ENCODE data around the gene MRTFB.
A peak's percentile ranks its signal among the peaks of the same experiment; 100 is the strongest.

Gene MRTFB

DNA sequence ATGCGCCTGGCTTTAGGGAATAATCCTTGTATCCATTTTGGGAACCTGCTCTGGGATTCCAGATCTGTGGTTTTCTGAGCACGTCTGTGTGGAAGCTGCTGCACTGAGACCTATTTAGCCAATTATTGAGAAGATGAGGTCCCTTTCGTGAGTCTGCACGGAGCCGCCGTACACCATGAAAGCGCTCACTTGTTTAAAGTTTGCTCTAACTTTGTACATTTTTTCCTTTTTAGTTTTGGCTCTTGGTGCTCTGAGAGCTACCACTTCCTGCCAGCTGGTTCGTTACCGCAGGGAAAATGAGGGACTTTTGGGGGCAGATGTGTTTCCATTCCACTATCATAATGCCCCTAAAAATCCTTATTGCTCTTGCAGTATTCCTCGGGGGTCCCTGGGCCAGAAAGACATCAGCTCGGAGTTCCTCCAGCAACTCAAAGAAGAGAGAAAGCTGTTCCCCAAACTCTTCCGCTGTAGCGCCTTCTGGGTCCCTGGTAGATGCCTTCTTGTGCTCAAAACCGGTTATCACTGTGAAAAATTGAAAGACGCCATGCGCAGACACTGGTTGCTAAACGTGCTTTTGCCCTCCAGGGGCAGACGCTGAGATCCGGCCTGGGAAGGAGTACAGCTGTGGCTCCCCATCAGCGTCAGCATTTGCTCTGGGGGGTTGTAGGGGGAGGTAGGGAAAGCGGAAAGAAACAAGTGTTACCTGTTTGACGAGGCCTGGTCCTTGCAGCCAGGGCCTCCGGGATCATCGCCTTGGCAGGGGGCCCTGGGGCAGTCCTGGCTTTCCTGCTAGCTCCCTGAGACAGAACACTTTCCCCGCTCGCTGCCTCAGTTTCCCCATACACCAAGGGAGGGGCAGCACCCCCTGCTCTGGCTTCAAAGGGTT lies 238.1 kb downstream of the MRTFB start:
- H3K27me3 ChIP-seq (ENCODE audit: control insufficient read depth, insufficient read depth, low read length): no peaks in the 10 kb centered on the region
- no peaks in the 10 kb centered on the region for H3K36me3 ChIP-seq (ENCODE audit: control insufficient read depth, insufficient read depth, low read length)
- H3K4me1 ChIP-seq (ENCODE audit: control insufficient read depth, insufficient read depth, low read length): peaks cover 26% of the 10 kb centered on the region
- H3K27ac ChIP-seq (ENCODE audit: low read depth, low read length): no peak overlapping the region
- H3K9ac ChIP-seq (ENCODE audit: low read length): no peak overlapping the region
- H3K4me3 ChIP-seq (ENCODE audit: low read length): peak overlapping the region; percentile 37

DNA sequence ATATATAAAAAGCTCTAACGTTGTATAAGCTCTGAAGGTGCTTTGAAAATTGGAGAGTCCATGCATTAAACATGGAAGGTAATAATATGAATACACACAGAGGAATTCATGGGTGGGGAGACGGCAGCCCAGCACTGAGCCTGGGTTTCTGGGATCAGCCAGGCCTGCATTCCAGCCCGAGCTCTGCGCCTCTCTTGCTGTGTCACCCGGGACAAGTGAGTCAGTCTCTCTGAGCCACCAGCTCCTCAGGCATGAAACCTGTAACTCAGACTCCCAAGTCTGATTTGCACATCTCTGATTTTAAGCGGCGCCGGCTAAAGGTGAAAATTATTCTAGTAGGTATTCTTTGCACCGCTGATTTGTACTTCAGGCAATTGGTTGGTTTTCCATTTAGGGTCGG lies 238.8 kb downstream of the MRTFB start:
- H3K4me1 ChIP-seq (ENCODE audit: control insufficient read depth, insufficient read depth, low read length): peaks cover 26% of the 10 kb centered on the region
- no peak overlapping the region for H3K9ac ChIP-seq (ENCODE audit: low read length)
- H3K4me3 ChIP-seq (ENCODE audit: low read length): no peak overlapping the region
- no peaks in the 10 kb centered on the region for H3K36me3 ChIP-seq (ENCODE audit: control insufficient read depth, insufficient read depth, low read length)
- no peaks in the 10 kb centered on the region for H3K27me3 ChIP-seq (ENCODE audit: control insufficient read depth, insufficient read depth, low read length)
- H3K27ac ChIP-seq (ENCODE audit: low read depth, low read length): no peak overlapping the region

DNA sequence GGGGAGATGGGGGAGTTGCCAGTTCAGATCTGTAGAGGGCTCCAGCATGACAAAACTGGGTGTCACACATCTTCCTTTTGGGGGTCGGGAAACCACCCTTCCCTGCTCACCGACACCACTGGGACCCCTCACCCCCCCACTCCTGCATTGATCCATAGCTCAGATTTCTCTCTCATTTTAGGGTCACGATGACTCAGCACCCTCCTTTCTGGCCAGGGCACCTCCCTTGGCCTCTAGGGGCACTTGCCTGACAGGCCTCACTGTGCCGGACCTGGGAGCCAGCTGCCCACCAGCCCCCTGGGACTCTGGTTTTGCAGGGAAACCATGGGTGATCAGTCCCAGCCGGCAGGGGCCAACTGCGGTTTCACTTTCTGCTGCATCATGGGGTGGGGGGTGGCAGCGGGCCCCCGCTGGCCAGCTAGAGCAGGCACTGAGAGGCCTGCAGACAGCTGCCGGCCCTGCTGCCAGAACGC lies 239.4 kb downstream of the MRTFB start:
- Histone ChIP-seq H3K9ac (ENCODE audit: low read length) (no peak overlapping the region), H3K36me3 (ENCODE audit: control insufficient read depth, insufficient read depth, low read length) (no peaks in the 10 kb centered on the region), H3K27ac (ENCODE audit: low read depth, low read length) (no peak overlapping the region), H3K27me3 (ENCODE audit: control insufficient read depth, insufficient read depth, low read length) (no peaks in the 10 kb centered on the region), H3K4me1 (ENCODE audit: control insufficient read depth, insufficient read depth, low read length) (peaks cover 26% of the 10 kb centered on the region), H3K4me3 (ENCODE audit: low read length) (peak overlapping the region; percentile 34)

DNA sequence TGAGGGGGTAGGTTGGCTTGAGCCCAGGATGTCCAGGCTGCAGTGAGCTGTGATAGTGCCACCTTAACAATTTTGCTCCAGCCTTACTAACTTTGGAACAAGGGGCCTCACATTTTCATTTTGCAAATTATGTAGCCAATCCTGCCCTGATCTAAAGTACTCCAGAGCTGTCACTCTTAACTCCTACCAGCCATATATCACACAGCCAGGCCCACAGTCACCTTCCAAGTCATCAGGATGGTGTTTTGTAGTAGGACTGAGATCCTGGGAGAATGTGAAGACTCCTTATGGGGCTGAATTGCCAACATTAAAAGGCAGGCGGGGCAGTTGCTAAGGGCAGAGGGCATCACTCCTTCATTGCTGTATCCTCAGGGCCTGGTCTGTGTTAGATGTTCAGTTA lies 243.0 kb downstream of the MRTFB start:
- Histone ChIP-seq H3K27ac (ENCODE audit: low read depth, low read length) (no peak overlapping the region), H3K4me1 (ENCODE audit: control insufficient read depth, insufficient read depth, low read length) (peaks cover 8% of the 10 kb centered on the region), H3K4me3 (ENCODE audit: low read length) (no peak overlapping the region), H3K9ac (ENCODE audit: low read length) (no peak overlapping the region), H3K27me3 (ENCODE audit: control insufficient read depth, insufficient read depth, low read length) (no peaks in the 10 kb centered on the region), H3K36me3 (ENCODE audit: control insufficient read depth, insufficient read depth, low read length) (no peaks in the 10 kb centered on the region)

DNA sequence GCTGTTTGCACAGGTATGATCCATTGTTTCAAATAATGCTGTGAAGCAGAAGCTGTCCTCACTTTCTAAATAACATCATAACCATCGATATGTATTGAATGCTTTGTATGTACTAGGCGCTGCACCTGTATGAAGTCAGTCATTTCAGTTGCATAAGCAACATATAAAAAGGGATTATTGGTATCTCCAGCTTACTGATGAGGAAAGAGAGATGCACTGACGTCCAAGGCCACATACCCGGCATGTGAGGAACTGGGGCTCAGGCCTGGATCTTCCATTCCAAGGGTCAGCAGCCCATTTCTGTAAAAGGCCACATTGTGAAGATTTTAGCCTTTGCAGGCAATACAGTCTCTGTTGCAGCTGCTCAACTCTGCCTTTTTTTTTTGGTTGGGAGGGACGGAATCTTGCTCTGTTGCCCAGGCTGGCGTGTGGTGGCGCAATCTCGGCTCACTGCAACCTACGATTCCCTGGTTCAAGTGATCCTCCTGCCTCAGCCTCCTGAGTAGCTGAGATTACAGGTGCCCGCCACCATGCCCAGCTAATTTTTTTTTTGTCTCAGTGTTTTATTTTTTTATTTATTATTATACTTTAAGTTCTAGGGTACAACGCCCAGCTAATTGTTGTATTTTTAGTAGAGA lies 244.7 kb downstream of the MRTFB start:
- no peak overlapping the region for H3K27ac ChIP-seq (ENCODE audit: low read depth, low read length)
- no peak overlapping the region for H3K4me3 ChIP-seq (ENCODE audit: low read length)
- H3K9ac ChIP-seq (ENCODE audit: low read length): no peak overlapping the region
- no peaks in the 10 kb centered on the region for H3K27me3 ChIP-seq (ENCODE audit: control insufficient read depth, insufficient read depth, low read length)
- no peaks in the 10 kb centered on the region for H3K4me1 ChIP-seq (ENCODE audit: control insufficient read depth, insufficient read depth, low read length)
- H3K36me3 ChIP-seq (ENCODE audit: control insufficient read depth, insufficient read depth, low read length): no peaks in the 10 kb centered on the region
